HG03565 (cell line): ENCODE measurements around the gene DLEC1.
"Not testable (repeated sequence)": the region's sequence is repeated elsewhere in the genome, so short reads cannot be mapped to it uniquely, and the experiment has no call there.

Source experiments
- ATAC-seq: cut with Tn5 transposase; IDR thresholded peaks from one replicate; pipeline ENCODE4 v1.9.1; 2021; ENCODE audit warnings: mild to moderate bottlenecking, moderate library complexity; ENCODE audit not compliant: unreplicated experiment

The DLEC1 gene

DNA sequence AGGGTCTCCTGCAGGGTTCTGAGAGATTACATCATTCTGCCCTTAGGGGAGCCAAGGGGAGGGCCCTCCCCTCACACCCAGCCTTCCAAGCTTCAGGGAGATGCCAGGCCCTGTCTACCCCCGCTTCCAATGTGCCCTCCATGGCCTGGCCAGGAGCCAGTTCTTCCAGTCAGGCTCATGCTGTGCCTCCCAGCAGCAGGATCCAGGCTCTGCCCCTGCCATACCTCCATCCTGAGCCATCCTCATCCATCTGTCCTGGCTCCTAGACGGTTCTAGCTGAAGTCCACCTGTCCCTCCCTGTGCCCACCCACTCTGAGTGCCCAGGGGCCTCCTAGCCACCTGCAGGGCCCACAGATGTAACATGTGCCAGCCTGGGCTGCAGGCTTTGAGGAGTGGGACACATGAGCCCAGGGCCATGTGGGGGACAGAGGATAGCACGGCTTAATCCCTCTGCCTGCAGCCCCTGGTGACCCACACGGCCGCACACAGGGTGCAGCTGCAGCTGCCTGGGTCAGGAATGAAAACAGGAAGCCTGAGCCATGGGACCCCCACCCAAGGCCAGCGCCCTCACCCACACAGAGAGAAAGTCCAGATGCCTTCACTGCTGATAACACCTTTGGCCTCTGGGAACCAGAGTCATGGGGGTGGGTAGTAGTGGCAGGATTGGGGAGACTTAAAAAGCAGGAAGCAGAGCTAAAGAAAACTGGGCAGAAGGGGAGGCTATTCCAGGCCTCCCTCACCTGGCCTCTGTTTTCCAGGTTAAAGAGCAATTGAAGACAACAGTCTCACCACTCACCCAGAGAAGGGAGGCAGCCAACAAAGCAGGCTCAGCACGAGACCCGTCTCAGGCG is 21.3 kb upstream of the DLEC1 start:
- no peak for ATAC-seq

DNA sequence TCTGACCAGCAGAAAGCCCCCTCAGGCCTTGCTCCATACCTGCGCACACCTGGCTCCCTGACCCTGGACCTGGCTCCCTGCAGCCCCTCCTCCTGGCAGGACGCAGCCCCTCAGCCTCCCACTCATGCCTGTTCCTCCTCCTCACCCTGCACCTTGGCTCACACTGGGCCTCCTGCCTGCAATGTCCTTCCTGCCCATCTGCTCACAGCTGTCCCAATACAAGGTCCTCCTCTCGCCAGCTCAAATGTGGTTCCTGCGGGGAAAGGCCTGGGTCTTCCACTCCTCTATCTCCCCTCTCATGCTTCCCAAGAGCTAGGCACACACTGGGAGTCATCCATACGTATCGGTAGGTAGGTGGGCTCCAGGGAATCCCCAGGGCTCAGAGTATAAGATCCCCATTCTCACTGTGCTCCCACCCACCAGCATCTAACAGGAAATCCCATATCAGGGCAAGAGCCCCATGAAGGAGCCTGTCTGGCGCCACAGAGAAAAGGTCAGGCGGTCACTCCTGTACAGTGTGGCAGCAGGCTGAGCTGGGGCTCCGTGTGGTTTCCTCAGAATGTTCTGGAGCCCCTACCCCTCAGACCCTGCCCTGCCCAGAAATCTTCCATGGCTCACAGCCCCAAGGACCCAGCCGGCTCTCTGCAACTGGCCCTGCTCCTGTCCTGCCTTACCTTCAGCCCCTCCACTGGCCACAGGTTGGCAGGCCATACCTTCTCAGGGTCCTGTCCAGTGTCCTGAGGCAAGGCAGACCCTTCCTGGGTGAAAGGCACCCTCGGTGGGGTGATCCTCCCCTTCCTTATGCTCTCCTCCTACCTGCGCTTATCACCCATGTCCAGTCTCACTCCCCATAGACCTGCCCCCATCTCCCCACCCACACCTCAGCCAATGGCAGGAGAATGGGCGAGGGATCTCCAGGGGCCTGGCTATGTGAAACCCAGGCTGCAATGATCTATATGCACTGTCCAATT is 20.4 kb upstream of the DLEC1 start:
- no peak for ATAC-seq

DNA sequence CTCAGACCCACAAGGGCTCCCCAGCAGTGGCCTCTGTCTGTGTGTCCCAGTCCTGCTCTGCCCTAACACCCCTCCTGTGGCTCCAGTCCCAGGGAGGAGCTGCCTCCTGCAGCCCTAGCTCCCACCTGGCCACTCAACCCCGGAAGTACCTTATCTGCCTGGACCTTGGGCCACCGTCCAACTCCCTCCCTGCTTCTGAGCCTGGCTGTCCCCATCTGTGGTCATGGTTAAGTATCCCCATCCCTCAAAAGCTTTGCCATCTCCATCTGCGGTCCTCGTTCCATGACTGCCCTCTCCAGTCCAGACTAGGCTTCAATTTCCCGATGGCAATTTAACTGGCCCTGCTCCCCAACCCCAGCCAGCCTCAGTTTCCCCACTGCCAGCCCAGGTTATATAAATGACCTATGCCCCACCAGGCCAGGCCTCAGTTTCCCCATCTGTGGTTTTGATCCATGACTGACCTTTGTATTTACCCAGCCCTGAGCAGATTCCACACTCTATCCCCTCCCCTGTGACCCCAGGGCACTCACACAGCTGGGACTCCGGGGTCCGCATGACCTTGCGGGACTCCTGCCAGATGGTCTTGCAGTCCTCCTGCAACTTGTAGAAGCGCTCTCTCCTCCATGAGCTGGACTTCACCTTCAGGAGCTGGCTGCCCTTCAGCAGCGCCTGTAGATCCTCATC is 19.2 kb upstream of the DLEC1 start:
- ATAC-seq = no peak

DNA sequence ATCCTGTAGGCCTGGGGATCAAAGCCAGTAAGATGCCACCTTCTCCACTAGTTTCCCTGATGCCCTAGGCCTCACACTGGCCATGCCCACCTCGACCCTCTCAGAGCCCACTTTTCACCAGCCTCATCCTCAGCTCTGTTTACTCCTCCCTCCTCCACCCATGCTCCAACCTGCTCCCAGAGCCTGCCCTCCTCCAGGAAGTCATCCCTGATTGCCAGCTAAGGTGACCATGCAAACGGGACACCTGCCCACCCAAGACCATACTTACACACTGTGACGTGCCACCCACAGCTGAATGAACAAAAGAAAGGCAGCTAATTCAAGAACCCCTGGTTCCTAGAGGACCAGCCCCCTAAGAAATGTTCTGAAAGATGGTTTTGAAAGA is 18.7 kb upstream of the DLEC1 start:
- ATAC-seq = no peak

DNA sequence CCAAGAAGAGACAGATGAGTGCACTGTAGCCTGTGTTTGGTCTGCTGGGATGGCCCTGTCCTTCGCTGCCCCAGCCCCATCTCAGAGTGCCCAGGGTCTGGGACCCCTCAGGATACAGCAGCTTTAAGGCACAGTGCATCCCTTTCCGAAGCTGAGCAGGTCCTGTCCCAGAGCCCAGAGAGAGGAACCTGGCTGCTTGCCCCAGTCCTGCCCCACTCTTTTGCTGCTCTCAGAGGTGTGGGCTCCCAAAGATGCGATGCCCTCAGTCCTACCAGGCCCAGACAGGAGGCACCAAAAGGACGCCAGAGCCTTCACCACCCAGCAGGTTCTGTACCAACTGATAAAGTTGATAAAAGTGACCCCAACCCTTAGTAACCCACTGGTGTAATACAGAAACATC is 17.8 kb upstream of the DLEC1 start:
- ATAC-seq = no peak

DNA sequence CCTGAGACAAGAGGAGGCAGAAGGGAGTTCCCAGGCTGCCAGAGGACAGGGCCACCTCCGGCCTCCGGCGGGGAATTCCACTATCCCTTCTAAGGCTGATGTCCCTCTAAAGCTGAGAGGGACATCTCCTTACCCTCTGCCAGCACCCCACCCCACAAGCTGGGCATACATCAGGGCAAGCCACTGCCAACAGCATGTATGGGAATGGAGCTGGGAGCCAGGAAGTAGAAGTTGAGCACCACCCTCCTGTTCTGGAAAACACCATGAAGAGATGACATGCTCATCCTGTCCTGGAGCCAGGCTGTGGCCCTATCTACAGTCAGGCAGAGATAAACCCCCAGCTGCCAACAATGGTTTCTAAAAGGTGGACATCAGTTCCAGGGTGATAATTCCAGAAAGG is 16.7 kb upstream of the DLEC1 start:
- no peak for ATAC-seq

DNA sequence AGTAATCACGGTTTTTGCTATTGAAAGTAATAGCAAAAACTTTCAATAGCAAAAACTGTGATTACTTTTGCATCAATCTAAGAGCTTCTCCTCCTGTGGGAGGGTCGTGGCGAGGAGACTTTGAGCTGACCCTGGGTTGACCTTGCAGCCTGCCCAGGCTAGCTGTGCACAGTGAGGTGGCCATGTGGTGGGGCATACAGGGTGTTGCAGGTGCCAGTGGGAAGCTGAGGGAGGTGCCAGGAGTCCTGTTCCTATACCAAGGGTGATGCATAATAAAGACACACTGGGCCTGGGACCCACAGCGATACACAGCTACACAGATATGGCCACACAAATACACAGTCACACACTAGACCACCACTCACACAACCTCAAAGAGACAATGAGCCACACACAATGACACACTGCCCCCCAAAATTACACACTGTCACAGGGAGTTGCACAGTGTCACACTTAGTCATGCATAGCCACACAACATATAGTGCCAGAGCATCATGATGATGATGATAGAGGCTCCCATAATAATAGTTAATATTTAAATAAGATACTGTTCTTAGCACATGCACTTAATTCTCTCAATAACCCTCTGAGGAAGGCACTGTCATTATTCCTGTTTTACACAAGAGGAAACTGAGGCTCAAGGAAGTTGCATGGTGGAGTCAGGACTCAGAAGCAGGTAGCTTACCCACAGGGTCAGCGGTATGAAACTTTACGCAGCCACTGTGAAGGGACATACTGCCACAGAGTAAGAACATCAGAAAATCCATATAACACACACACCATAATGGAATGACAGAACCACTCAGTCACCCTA is 15.9 kb upstream of the DLEC1 start:
- no peak for ATAC-seq

DNA sequence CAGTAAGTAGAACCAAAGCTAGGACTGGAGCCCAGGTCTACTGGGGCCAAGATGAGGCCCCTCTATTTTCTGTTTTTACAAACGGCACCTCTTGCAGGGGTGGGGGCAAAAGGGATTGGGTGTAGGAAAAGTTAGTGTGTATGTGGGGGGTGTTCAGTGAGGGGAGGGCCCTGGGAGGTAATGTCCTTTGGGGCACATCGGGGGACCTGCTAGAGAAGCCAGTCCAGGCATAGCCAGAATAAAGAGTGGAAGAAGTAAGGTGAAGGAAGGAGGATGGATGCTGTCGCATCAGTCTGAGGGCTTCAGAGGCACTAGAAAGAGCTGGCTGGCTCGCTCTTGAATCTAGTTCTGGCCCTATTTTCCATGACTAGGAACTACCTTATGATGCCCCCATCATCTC is 12.2 kb upstream of the DLEC1 start:
- ATAC-seq = no peak

DNA sequence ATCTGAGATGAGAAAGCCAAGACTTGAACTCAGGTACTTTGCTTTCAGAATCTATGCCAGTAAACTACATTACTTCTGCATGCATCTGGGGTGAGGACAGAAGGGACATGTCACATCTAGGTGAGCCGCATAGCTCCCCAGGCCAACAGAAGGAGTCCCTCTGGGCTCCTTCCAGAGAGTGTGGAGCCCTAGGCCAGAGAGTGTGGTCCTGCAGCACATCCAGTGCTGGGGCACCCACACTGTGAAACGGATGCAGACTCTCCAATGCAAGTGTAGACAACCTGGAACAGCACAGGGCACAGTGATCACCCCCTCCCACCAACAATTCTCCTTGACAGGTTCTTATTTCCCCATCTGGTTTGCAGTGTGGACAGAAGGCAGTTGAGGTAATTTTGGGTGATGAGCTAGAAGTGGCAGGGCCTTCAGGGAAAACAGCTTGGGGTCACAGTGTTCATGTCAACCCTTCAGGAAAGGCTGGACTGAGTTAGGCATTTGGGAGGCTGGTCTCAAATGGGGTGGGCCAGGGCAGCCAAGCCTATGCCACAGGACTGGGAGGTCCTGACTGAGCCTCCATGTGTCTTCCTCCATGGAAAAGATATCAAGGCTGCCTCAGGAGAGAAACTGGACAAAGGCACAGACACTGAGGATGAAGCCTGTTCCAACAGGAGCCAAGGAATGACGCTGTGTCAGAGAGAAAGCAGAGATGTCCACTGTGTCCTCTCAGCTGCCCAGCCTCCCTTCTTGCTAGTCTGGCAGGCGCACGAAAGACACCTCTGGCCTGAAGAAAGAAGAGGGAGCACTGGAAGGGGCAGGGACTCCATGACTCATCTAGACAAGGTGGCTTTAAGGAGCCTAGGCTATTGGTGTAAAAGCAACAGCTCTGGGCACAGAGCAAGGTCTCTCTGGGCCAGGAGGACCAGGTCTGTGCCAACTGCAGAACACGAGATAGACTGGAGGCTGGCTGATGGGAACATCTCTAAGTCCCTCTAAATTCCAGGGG is 11.2 kb upstream of the DLEC1 start:
- ATAC-seq = no peak

DNA sequence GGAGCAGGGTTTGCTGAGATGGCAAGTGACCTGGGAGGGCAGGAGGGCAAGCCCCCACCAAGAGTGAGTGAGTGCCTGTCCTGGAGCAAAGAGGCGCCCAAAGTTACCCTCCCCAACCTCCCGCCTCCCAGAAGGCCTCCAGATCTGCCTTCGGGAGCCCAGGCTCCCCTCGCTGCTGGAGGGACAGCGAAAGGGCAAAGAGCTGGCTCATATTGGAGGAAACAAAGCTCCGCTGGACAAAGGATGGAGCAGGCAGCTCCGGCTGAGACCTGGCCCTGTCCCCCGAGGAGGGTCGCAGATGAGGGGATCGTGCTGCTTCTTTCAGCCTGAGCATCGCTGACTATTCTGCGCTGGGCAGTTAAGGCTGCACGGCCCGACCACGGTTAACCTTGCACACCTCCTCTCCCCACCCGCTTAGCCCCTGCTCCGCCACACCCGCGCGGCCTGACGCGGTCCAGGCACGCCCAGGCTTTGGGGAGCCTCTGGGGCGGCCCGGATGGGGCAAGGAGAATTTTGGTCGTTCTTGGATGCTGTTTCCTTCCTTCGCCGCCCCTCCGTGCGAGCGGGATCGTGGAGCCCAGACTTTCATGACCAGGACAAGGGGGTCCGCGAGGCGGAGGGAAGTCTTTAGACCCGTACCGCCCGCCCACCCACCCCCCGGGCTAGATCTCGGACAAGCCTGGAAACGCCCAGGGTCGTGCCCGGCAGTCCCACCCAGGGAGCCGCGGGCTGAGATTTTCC is 10.2 kb upstream of the DLEC1 start:
- no peak for ATAC-seq

DNA sequence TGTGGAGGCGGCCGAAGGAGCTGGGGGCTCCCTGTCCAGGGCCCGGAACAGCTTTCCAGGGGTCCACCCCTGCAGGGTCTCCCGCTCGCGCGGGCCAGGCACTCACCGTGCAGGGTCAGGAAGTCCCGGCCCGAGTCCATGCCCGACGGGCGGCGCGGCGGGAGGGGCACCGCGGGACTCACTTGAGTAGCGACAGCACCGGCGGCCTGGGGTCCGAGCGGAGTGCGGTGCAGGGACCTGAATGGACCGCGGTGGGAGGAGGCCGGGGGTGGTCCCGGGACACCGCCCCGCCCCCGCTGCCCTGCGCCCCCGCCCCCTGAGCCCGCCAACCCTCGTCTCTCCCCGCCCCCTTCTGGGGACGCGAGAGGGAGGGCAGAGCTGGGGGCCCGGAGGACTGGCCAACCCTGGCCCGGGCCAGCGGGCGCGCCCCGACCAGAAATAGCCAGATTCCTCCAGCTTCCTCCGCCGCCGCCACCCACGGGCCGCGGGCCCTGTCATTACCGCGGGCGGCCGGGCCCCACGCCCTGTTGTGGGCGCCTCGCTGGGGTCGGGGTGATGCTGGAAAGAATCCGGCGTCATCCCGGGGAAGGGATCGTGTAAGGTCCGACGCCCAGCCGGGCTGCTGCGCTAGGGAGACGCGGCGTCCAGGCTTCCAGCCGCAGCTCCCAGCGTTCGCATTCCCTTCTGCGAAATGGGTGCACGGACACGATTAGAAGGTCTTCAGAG is 9.4 kb upstream of the DLEC1 start, which contains the start of gene PLCD1:
PLCD1 (minus strand) TSS at position 243 of the 726 bp plus-strand sequence; CDS start at position 140, 103 bp downstream.
- no peak for ATAC-seq

DNA sequence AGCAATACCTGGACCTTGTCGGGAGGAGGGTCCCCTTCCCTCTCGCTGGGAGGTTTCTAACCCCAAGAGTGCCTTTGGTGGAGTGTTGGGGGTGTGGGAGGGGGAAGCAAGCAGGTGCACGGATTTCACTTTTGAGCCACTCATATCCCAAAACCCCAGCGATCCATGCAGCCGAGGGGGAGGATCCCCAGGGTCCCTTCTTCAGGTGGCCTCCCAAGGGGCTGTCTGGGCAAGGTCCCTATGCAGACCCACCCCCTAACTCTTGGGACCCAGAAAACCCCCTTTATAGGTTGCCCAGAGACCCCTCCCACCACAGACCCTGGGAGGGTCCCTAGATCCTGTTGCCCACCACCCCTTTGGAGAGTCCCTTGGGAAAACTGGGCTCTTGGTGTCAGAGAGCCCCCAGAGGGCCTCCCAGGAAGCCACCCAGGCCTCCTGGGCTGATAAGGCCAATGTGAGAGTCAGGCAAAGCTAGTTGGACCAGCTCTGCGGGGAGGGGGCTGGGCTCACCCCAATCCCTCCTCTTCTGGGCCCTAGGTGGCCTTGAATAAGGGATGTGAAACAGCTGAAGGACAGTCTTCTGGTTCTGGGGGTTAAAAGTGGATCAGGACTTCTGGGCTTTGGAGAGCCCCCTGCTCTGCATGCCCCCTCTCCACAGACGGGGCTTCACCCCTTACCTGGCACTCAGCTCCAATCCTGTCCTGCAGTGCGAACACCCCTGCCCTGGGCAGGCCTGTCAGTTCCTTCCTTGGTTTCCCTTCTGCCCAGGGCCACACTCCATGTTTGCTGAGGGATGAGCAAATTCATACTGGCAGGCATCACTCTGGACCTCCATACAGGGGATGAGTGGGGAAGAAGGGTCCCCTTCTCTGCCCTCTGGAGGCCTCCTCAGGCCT is 8.6 kb upstream of the DLEC1 start:
- no peak for ATAC-seq

DNA sequence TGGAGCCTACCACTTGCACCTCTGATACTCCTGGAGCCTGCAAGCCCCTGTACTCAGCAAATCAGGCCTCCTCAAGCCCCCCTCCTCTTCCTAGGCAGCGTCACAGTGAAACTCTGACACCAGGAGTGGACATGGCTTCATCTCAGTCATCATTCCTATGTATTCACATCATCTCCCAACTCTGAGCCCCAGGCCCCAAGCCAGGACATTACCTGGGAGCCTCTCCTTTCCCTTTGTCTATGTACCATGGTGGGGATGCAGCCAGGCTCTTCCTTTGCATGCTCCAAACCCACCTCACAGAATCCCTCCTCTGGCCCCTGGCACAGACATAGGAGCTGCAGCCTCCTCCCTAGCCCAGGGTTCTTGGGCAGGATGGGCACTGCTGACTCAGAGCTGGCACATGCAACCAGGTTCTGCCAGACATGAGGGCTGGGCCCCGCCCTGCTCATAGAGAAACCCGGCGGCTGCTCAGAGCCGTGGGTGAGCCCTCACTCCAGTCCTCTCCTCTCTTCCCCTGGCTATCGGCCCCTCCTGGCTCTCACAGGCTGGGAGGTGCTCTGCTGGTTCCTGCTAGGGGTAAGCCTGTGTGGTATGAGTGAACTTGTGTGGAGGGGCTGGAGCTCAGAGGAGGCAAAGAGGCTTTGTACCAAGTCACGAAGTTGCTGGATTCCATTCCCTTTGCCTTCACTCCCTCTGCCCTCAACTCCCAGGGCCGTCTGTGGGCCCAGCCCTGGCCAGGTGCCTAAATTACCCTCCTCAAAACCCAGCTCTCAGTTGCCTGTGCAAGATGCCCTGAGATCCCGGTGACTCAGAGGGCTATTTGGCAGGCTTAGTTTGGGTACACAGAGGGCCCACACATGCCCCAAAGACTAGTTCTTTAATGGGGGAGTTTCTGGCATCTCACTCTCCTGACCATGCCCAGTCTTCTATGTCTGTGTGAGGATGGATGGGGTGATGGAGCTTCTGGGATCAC is 7.7 kb upstream of the DLEC1 start:
- ATAC-seq = no peak

DNA sequence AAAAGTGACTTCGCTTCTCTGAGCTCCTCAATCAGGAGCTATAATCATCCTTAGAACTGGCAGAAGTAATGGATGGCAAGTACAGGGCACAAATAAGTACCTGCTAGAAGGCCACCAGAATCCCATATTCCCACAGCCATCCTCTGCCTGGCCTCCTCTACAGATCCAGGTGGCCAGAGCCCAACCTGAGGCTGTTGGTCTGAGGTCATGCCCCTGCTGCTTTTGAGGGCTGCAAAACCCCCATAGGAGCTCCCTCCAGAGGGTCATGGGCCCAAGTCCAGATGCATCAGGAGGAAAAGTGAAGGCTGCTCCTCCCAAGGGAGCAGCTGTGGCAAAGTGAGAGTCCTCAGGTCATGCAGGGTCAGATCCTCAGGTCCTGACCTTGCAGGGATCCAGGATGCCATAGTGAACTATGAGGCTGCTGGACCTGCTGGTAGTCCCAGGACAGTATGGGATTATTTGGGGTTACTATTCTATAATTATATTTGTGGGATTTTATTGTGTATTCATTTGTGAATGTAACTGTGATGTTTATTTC is 6.6 kb upstream of the DLEC1 start:
- no peak for ATAC-seq

DNA sequence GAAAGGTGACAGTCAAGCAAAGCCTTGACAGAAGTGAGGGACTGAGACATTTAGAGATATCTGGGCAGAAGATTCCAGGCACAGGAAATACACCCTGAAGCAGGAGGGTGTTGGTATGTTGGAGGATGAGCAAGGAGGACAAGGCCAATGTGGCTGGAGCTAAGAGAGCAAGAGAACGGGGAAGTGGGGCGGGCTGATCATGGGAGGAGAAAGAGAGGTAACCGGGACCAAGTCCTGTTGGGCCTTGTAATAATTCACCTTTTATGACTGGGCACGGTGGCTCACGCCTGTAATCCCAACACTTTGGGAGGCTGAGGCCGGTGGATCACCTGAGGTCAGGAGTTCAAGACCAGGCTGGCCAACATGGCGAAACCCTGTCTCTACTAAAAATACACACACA is 5.4 kb upstream of the DLEC1 start:
- not testable (repeated sequence) for ATAC-seq
